HUES64 (cell line): ENCODE measurements around the gene BTK. TPM values are rescaled to one million over a fixed set of nuclear protein-coding genes. Genes with fewer than 3 reads are reported as not detected.

Source experiments
- H3K27ac ChIP-seq: 2 replicates; pipeline ENCODE4 v1.7.0; 2013; ENCODE audit warnings: low read depth, low read length, inconsistent platforms
- H3K27me3 ChIP-seq: 2 replicates; pipeline ENCODE4 v1.6.1; 2013; ENCODE audit warnings: mild to moderate bottlenecking, low read length; ENCODE audit not compliant: insufficient read depth
- H3K36me3 ChIP-seq: 2 replicates; pipeline ENCODE4 v1.6.1; 2013; ENCODE audit warnings: mild to moderate bottlenecking, low read length; ENCODE audit not compliant: insufficient read depth
- H3K4me1 ChIP-seq: 2 replicates; pipeline ENCODE4 v1.6.1; 2013; ENCODE audit warnings: mild to moderate bottlenecking, low read length, moderate library complexity; ENCODE audit not compliant: insufficient read depth
- H3K4me3 ChIP-seq: 2 replicates; pipeline ENCODE4 v1.5.1; 2013; ENCODE audit warnings: mild to moderate bottlenecking, low read length, moderate library complexity
- H3K9ac ChIP-seq: 2 replicates; pipeline ENCODE4 v1.6.1; 2013; ENCODE audit warnings: mild to moderate bottlenecking, low read depth, low read length
- H3K9me3 ChIP-seq: 2 replicates; pipeline ENCODE4 v1.6.1; 2013; ENCODE audit warnings: low read depth, low read length; ENCODE audit not compliant: insufficient read depth
- WGBS: fragments of 150-250, 120-280 bp; methylation state at CpG from one replicate; pipeline ENCODE4 v1.1.7; 2013; ENCODE audit warnings: missing lambda C conversion rate; 5-methylcytosine and 5-hydroxymethylcytosine counted together
- polyA plus RNA-seq, 2 experiments: library from polyadenylated mRNA; stranded (reverse); fragments of 50-300 nt; gene quantifications; one replicate each; pipeline ENCODE4 v1.2.3, GENCODE V29; 2013

The BTK gene
- 0.25 TPM for polyA plus RNA-seq (2013, experiment 1 of 2)
- polyA plus RNA-seq (2013, experiment 2 of 2): 1.4 TPM

- no peak within 1 kb of the TSS for H3K27ac ChIP-seq
- H3K9me3 ChIP-seq: no peaks in the 10 kb centered on the region
- H3K4me1 ChIP-seq: no peaks in the 10 kb centered on the region
- no peak within 1 kb of the TSS for H3K4me3 ChIP-seq
- 79% methylated on average over 9 of the region's 9 CpGs for WGBS
- H3K27me3 ChIP-seq: no peaks in the 10 kb centered on the region
- no peak within 1 kb of the TSS for H3K9ac ChIP-seq
- H3K36me3 ChIP-seq: no peaks in the 10 kb centered on the region
Observed at GRCh38 chrX:101385795-101386541, at the start of gene BTK. Gene BTK, minus strand, starts transcription at chrX:101386191. Its CDS starts 10,907 bp downstream, at chrX:101375284.

- H3K27me3 ChIP-seq: no peaks in the 10 kb centered on the region
- H3K4me1 ChIP-seq: no peaks in the 10 kb centered on the region
- WGBS: 100% methylated on average over 2 of the region's 2 CpGs
- H3K27ac ChIP-seq: no peak overlapping the region
- no peak overlapping the region for H3K4me3 ChIP-seq
- peaks cover 11% of the 10 kb centered on the region; the same call in 1 of the 2 replicates for H3K9me3 ChIP-seq
- peaks cover 50% of the 10 kb centered on the region for H3K36me3 ChIP-seq
- H3K9ac ChIP-seq: no peak overlapping the region
Observed at GRCh38 chrX:101430457-101431078, 44.6 kb upstream of the BTK start.

- Histone ChIP-seq H3K27ac (no peak overlapping the region), H3K4me3 (no peak overlapping the region), H3K36me3 (peaks cover 53% of the 10 kb centered on the region), H3K27me3 (no peaks in the 10 kb centered on the region), H3K9me3 (peaks cover 11% of the 10 kb centered on the region; the same call in 1 of the 2 replicates), H3K9ac (no peak overlapping the region), H3K4me1 (no peaks in the 10 kb centered on the region)
- 92% methylated on average over 1 of the region's 1 CpG for WGBS
Observed at GRCh38 chrX:101429934-101430333, 43.9 kb upstream of the BTK start.

GRCh38 chrX:101427954-101428353 lies 42.0 kb upstream of the BTK start:
- Histone ChIP-seq H3K27me3 (no peaks in the 10 kb centered on the region), H3K27ac (no peak overlapping the region), H3K4me1 (no peaks in the 10 kb centered on the region), H3K9ac (no peak overlapping the region), H3K4me3 (no peak overlapping the region), H3K36me3 (peaks cover 61% of the 10 kb centered on the region), H3K9me3 (peaks cover 9% of the 10 kb centered on the region; the same call in 1 of the 2 replicates)
- WGBS: no CpG with 5 or more reads among the region's 2 CpGs

- H3K27ac ChIP-seq: no peak overlapping the region
- H3K9me3 ChIP-seq: no peaks in the 10 kb centered on the region
- H3K4me3 ChIP-seq: no peak overlapping the region
- peaks cover 3% of the 10 kb centered on the region; the same call in 1 of the 2 replicates for H3K4me1 ChIP-seq
- H3K36me3 ChIP-seq: peaks cover 6% of the 10 kb centered on the region
- 90% methylated on average over 2 of the region's 2 CpGs for WGBS
- no peak overlapping the region for H3K9ac ChIP-seq
- H3K27me3 ChIP-seq: no peaks in the 10 kb centered on the region
Observed at GRCh38 chrX:101419489-101419888, 33.5 kb upstream of the BTK start.

- WGBS: 3% methylated on average over 45 of the region's 56 CpGs
- Histone ChIP-seq H3K36me3 (peaks cover 10% of the 10 kb centered on the region), H3K4me1 (peaks cover 3% of the 10 kb centered on the region; the same call in 1 of the 2 replicates), H3K4me3 (peak overlapping the region; percentile 80), H3K27me3 (no peaks in the 10 kb centered on the region), H3K27ac (peak overlapping the region; percentile 68), H3K9me3 (no peaks in the 10 kb centered on the region), H3K9ac (peak overlapping the region; percentile 94)
Observed at GRCh38 chrX:101417981-101418841, 32.2 kb upstream of the BTK start.

- H3K27ac ChIP-seq: no peak overlapping the region
- H3K9ac ChIP-seq: peak overlapping the region; percentile 94; the same call in 1 of the 2 replicates
- H3K27me3 ChIP-seq: no peaks in the 10 kb centered on the region
- H3K36me3 ChIP-seq: peaks cover 20% of the 10 kb centered on the region
- 90% methylated on average over 4 of the region's 4 CpGs for WGBS
- no peaks in the 10 kb centered on the region for H3K9me3 ChIP-seq
- peak overlapping the region; percentile 80 for H3K4me3 ChIP-seq
- H3K4me1 ChIP-seq: peaks cover 3% of the 10 kb centered on the region; the same call in 1 of the 2 replicates
Observed at GRCh38 chrX:101417190-101417589, 31.2 kb upstream of the BTK start.

GRCh38 chrX:101416691-101417090 lies 30.7 kb upstream of the BTK start:
- Histone ChIP-seq H3K9ac (no peak overlapping the region), H3K9me3 (no peaks in the 10 kb centered on the region), H3K27me3 (no peaks in the 10 kb centered on the region), H3K27ac (no peak overlapping the region), H3K4me1 (peaks cover 3% of the 10 kb centered on the region; the same call in 1 of the 2 replicates), H3K36me3 (peaks cover 25% of the 10 kb centered on the region), H3K4me3 (no peak overlapping the region)
- WGBS: 92% methylated on average over 7 of the region's 7 CpGs

GRCh38 chrX:101415180-101416145 lies 29.5 kb upstream of the BTK start:
- 79% methylated on average over 10 of the region's 12 CpGs for WGBS
- H3K27ac ChIP-seq: peak overlapping the region; percentile 53; the same call in 1 of the 2 replicates
- no peaks in the 10 kb centered on the region for H3K9me3 ChIP-seq
- no peaks in the 10 kb centered on the region for H3K27me3 ChIP-seq
- H3K9ac ChIP-seq: 0 out of 2 replicates have a peak overlapping the region, but pooled peaks have one; percentile 47
- no peak overlapping the region for H3K4me3 ChIP-seq
- peaks cover 3% of the 10 kb centered on the region; the same call in 1 of the 2 replicates for H3K4me1 ChIP-seq
- H3K36me3 ChIP-seq: peaks cover 25% of the 10 kb centered on the region

GRCh38 chrX:101411984-101412383 lies 26.0 kb upstream of the BTK start:
- WGBS: 94% methylated on average over 10 of the region's 10 CpGs
- Histone ChIP-seq H3K9me3 (no peaks in the 10 kb centered on the region), H3K27me3 (no peaks in the 10 kb centered on the region), H3K9ac (no peak overlapping the region), H3K4me3 (no peak overlapping the region), H3K36me3 (peaks cover 30% of the 10 kb centered on the region), H3K4me1 (peaks cover 4% of the 10 kb centered on the region; the same call in 1 of the 2 replicates), H3K27ac (no peak overlapping the region)
